HepG2 (cell line): ENCODE data around the gene NME7. TPM values are rescaled to one million over a fixed set of nuclear protein-coding genes. Genes with fewer than 3 reads are reported as not detected.
A peak's percentile ranks its signal among the peaks of the same experiment; 100 is the strongest.

Source experiments
- ATF7 ChIP-seq, 2 experiments: fragments of 450-650 bp in 1 of 2; sonication (generic) in 1 of 2; formaldehyde crosslinking in 1 of 2; IDR thresholded peaks; 2 replicates each; pipeline versions ENCODE4 v1.4.0 to v1.6.1; 2016 to 2020; ENCODE audit warnings: antibody characterized with exemption in 1 of 2, mild to moderate bottlenecking in 1 of 2, missing genetic modification reagents in 1 of 2
- FOSL2 ChIP-seq: sonication (generic); formaldehyde crosslinking; IDR thresholded peaks from 2 replicates; pipeline ENCODE4 v1.4.0; 2020; ENCODE audit warnings: missing genetic modification reagents
- FOXO1 ChIP-seq: sonication (generic); formaldehyde crosslinking; IDR thresholded peaks from 2 replicates; pipeline ENCODE4 v1.4.0; 2020; ENCODE audit warnings: missing genetic modification reagents
- KDM6A ChIP-seq: IDR thresholded peaks from 2 replicates; pipeline ENCODE4 v1.6.1; 2016; ENCODE audit warnings: low read depth
- KLF13 ChIP-seq: sonication (generic); formaldehyde crosslinking; IDR thresholded peaks from 2 replicates; pipeline ENCODE4 v1.4.0; 2020; ENCODE audit warnings: mild to moderate bottlenecking, missing genetic modification reagents
- POLR2AphosphoS2 ChIP-seq: IDR thresholded peaks from 2 replicates; pipeline ENCODE4 v1.6.1; 2011; ENCODE audit warnings: low read depth, low read length, improper control_type of control experiment
- POLR2AphosphoS5 ChIP-seq: IDR thresholded peaks from 2 replicates; pipeline ENCODE4 v1.6.1; 2012; ENCODE audit warnings: low read depth, low read length
- ZC3H4 ChIP-seq: sonication (generic); formaldehyde crosslinking; IDR thresholded peaks from 2 replicates; pipeline ENCODE4 v1.4.0; 2020; ENCODE audit warnings: missing genetic modification reagents, borderline replicate concordance
- ZNF382 ChIP-seq: sonication (generic); formaldehyde crosslinking; IDR thresholded peaks from 2 replicates; pipeline ENCODE4 v1.5.0; 2020; ENCODE audit warnings: missing genetic modification reagents, mild to moderate bottlenecking, borderline replicate concordance
- ZNF614 ChIP-seq: IDR thresholded peaks from 2 replicates; pipeline ENCODE4 v1.6.1; 2018; ENCODE audit warnings: missing biosample characterization, missing genetic modification reagents, inconsistent platforms, borderline replicate concordance
- ZNF746 ChIP-seq: sonication (generic); formaldehyde crosslinking; IDR thresholded peaks from 2 replicates; pipeline ENCODE4 v1.8.0; 2022; ENCODE audit warnings: mild to moderate bottlenecking, missing genetic modification reagents
- ZSCAN29 ChIP-seq: sonication (generic); formaldehyde crosslinking; conservative IDR thresholded peaks from 2 replicates; pipeline ENCODE4 v1.4.0; 2020; ENCODE audit warnings: mild to moderate bottlenecking, missing genetic modification reagents
- polyA plus RNA-seq, 8 experiments: library from polyadenylated mRNA; depleted of rRNA in 3 of 8; stranded (reverse) in 7 of 8; unstranded in 1 of 8; fragments of >200 nt; fragmentation: Illumina TruSeq in 4 of 8; extraction: Trizol in 4 of 8; gene quantifications; 2 replicates each; pipeline versions ENCODE4 v1.2.1 to v1.2.3, GENCODE V29; 2011 to 2016; ENCODE audit warnings: low read depth in 4 of 8, missing spikeins in 1 of 8, mixed read lengths in 1 of 8; ENCODE audit not compliant: insufficient read depth in 1 of 8
- total RNA-seq, 5 experiments: library from RNA; depleted of rRNA; stranded (reverse); fragments of >200 nt; fragmentation: Illumina TruSeq; extraction: Trizol; gene quantifications; 2 replicates each; pipeline ENCODE4 v1.2.3, GENCODE V29; 2016; ENCODE audit warnings: low read depth in 1 of 5
- TF ChIP-seq, protein P1 (sequence below): sonication (generic); formaldehyde crosslinking; IDR thresholded peaks from 2 replicates; pipeline ENCODE4 v1.4.0; 2020; ENCODE audit warnings: missing genetic modification reagents
- TF ChIP-seq, protein P2 (sequence below): sonication (generic); formaldehyde crosslinking; IDR thresholded peaks from 2 replicates; pipeline ENCODE4 v1.4.0; 2020; ENCODE audit warnings: missing genetic modification reagents
- TF ChIP-seq, protein P3 (sequence below): sonication (generic); formaldehyde crosslinking; IDR thresholded peaks from 2 replicates; pipeline ENCODE4 v1.4.0; 2020; ENCODE audit warnings: missing genetic modification reagents
- TF ChIP-seq, protein P4 (sequence below): sonication (generic); formaldehyde crosslinking; IDR thresholded peaks from 2 replicates; pipeline ENCODE4 v1.5.1; 2020; ENCODE audit warnings: mild to moderate bottlenecking, moderate library complexity, missing genetic modification reagents
- TF ChIP-seq, protein P5 (sequence below): sonication (generic); formaldehyde crosslinking; IDR thresholded peaks from 2 replicates; pipeline ENCODE4 v1.4.0; 2020; ENCODE audit warnings: mild to moderate bottlenecking, missing genetic modification reagents
- TF ChIP-seq, protein P6 (sequence below): sonication (generic); formaldehyde crosslinking; IDR thresholded peaks from 2 replicates; pipeline ENCODE4 v1.4.0; 2020; ENCODE audit warnings: missing genetic modification reagents, borderline replicate concordance

The NME7 gene
- total and polyA plus RNA-seq, 2 of the 13 experiments (the other 11 are each of a cell fraction or from before 2014, with no cell fraction given) = 9.4 to 22.5 TPM

DNA sequence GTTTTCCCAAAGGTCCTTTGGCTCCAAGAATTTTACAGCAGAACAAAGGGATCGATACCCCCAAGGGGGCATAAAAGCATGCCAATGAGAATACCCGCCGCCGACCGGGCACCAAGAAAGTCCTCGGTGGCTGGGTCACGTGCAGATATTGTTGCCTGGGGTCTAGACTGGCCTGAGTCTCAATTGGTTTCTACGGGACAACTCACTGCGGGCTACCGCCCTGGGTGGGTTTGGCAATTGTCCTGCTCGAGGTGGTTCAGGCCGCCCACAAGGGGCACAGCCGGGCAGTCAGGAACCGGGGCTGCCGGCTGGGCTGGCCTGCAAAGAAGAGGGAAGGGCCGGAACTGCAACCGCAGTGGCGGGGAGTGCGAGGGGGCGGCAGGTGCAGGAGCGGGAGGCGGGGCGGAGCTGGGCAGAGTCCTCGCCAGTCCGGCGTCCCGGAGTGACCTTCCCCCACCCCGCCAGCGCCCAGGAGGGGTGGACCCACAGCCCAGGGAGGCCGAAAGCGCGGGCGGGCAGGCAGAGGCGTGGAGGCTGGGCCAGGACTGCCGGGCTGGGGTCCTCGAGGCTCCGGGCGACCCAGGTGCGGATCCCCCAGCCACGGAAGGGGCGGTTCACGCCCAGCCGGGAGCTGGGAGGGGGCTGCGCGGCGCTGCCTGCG lies 262.0 kb downstream of the NME7 start (continued):
- TF ChIP-seq, protein P1, sequence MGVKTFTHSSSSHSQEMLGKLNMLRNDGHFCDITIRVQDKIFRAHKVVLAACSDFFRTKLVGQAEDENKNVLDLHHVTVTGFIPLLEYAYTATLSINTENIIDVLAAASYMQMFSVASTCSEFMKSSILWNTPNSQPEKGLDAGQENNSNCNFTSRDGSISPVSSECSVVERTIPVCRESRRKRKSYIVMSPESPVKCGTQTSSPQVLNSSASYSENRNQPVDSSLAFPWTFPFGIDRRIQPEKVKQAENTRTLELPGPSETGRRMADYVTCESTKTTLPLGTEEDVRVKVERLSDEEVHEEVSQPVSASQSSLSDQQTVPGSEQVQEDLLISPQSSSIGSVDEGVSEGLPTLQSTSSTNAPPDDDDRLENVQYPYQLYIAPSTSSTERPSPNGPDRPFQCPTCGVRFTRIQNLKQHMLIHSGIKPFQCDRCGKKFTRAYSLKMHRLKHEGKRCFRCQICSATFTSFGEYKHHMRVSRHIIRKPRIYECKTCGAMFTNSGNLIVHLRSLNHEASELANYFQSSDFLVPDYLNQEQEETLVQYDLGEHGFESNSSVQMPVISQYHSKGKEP (CRISPR knock-in tag) = no peak
- TF ChIP-seq FOSL2 (CRISPR knock-in tag) = peak; percentile 75
- TF ChIP-seq ZNF382 (CRISPR knock-in tag) = no peak
- peak; percentile 54; the same call in 1 of the 2 replicates for TF ChIP-seq FOXO1 (CRISPR knock-in tag)
- TF ChIP-seq POLR2AphosphoS2 = no peak
- peak; percentile 56; the same call in 1 of the 2 replicates for TF ChIP-seq KDM6A (CRISPR knock-in tag)
- TF ChIP-seq, protein P2, sequence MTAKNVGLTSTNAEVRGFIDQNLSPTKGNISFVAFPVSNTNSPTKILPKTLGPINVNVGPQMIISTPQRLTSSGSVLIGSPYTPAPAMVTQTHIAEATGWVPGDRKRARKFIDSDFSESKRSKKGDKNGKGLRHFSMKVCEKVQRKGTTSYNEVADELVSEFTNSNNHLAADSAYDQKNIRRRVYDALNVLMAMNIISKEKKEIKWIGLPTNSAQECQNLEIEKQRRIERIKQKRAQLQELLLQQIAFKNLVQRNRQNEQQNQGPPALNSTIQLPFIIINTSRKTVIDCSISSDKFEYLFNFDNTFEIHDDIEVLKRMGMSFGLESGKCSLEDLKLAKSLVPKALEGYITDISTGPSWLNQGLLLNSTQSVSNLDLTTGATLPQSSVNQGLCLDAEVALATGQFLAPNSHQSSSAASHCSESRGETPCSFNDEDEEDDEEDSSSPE = peak; percentile 88; the same call in 1 of the 2 replicates
- TF ChIP-seq, protein P3, sequence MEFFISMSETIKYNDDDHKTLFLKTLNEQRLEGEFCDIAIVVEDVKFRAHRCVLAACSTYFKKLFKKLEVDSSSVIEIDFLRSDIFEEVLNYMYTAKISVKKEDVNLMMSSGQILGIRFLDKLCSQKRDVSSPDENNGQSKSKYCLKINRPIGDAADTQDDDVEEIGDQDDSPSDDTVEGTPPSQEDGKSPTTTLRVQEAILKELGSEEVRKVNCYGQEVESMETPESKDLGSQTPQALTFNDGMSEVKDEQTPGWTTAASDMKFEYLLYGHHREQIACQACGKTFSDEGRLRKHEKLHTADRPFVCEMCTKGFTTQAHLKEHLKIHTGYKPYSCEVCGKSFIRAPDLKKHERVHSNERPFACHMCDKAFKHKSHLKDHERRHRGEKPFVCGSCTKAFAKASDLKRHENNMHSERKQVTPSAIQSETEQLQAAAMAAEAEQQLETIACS = 0 out of 2 replicates have a peak, but pooled peaks have one; percentile 16
- no peak for TF ChIP-seq KLF13
- no peak for TF ChIP-seq ATF7 (IDR thresholded peaks at IDR 0.05)
- TF ChIP-seq ATF7 (CRISPR knock-in tag; IDR thresholded peaks at IDR 0.05) = no peak
- peak; percentile 68; the same call in 1 of the 2 replicates for TF ChIP-seq ZC3H4 (CRISPR knock-in tag)
- TF ChIP-seq, protein P4, sequence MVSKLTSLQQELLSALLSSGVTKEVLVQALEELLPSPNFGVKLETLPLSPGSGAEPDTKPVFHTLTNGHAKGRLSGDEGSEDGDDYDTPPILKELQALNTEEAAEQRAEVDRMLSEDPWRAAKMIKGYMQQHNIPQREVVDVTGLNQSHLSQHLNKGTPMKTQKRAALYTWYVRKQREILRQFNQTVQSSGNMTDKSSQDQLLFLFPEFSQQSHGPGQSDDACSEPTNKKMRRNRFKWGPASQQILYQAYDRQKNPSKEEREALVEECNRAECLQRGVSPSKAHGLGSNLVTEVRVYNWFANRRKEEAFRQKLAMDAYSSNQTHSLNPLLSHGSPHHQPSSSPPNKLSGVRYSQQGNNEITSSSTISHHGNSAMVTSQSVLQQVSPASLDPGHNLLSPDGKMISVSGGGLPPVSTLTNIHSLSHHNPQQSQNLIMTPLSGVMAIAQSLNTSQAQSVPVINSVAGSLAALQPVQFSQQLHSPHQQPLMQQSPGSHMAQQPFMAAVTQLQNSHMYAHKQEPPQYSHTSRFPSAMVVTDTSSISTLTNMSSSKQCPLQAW (CRISPR knock-in tag) = peak; percentile 76
- peak; percentile 89; the same call in 1 of the 2 replicates for TF ChIP-seq ZSCAN29
- 0 out of 2 replicates have a peak, but pooled peaks have one; percentile 71 for TF ChIP-seq ZNF614 (CRISPR knock-in tag)
- TF ChIP-seq, protein P5, sequence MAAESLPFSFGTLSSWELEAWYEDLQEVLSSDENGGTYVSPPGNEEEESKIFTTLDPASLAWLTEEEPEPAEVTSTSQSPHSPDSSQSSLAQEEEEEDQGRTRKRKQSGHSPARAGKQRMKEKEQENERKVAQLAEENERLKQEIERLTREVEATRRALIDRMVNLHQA (CRISPR knock-in tag) = no peak
- TF ChIP-seq POLR2AphosphoS5 = 0 out of 2 replicates have a peak, but pooled peaks have one; percentile 24
- TF ChIP-seq, protein P6, sequence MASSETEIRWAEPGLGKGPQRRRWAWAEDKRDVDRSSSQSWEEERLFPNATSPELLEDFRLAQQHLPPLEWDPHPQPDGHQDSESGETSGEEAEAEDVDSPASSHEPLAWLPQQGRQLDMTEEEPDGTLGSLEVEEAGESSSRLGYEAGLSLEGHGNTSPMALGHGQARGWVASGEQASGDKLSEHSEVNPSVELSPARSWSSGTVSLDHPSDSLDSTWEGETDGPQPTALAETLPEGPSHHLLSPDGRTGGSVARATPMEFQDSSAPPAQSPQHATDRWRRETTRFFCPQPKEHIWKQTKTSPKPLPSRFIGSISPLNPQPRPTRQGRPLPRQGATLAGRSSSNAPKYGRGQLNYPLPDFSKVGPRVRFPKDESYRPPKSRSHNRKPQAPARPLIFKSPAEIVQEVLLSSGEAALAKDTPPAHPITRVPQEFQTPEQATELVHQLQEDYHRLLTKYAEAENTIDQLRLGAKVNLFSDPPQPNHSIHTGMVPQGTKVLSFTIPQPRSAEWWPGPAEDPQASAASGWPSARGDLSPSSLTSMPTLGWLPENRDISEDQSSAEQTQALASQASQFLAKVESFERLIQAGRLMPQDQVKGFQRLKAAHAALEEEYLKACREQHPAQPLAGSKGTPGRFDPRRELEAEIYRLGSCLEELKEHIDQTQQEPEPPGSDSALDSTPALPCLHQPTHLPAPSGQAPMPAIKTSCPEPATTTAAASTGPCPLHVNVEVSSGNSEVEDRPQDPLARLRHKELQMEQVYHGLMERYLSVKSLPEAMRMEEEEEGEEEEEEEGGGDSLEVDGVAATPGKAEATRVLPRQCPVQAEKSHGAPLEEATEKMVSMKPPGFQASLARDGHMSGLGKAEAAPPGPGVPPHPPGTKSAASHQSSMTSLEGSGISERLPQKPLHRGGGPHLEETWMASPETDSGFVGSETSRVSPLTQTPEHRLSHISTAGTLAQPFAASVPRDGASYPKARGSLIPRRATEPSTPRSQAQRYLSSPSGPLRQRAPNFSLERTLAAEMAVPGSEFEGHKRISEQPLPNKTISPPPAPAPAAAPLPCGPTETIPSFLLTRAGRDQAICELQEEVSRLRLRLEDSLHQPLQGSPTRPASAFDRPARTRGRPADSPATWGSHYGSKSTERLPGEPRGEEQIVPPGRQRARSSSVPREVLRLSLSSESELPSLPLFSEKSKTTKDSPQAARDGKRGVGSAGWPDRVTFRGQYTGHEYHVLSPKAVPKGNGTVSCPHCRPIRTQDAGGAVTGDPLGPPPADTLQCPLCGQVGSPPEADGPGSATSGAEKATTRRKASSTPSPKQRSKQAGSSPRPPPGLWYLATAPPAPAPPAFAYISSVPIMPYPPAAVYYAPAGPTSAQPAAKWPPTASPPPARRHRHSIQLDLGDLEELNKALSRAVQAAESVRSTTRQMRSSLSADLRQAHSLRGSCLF (CRISPR knock-in tag) = no peak
- peak; percentile 99 for TF ChIP-seq ZNF746 (CRISPR knock-in tag)
